HepG2 (cell line): Measurements from ENCODE around the gene AFG1L. TPM values are rescaled to one million over a fixed set of nuclear protein-coding genes. Genes with fewer than 3 reads are reported as not detected.

Experiments used
- FOXA3 ChIP-seq: IDR thresholded peaks from 2 replicates; pipeline ENCODE4 v1.6.1; 2016; ENCODE audit warnings: missing genetic modification reagents, missing compliant biosample characterization
- KDM5B ChIP-seq: sonication (generic); formaldehyde crosslinking; IDR thresholded peaks from 2 replicates; pipeline ENCODE4 v1.4.0; 2020; ENCODE audit warnings: missing genetic modification reagents, mild to moderate bottlenecking, borderline replicate concordance
- NR2C2 ChIP-seq: sonication (generic); formaldehyde crosslinking; IDR thresholded peaks from 2 replicates; pipeline ENCODE4 v1.4.0; 2020; ENCODE audit warnings: missing genetic modification reagents, mild to moderate bottlenecking, moderate library complexity, borderline replicate concordance
- ZNF30 ChIP-seq: sonication (generic); formaldehyde crosslinking; IDR thresholded peaks from 2 replicates; pipeline ENCODE4 v1.5.0; 2020; ENCODE audit warnings: mild to moderate bottlenecking, missing genetic modification reagents
- ZNF331 ChIP-seq: sonication (generic); formaldehyde crosslinking; IDR thresholded peaks from 2 replicates; pipeline ENCODE4 v1.4.0; 2020; ENCODE audit warnings: missing genetic modification reagents
- ZNF460 ChIP-seq: sonication (generic); formaldehyde crosslinking; IDR thresholded peaks from 2 replicates; pipeline ENCODE4 v1.5.1; 2020; ENCODE audit warnings: missing genetic modification reagents, mild to moderate bottlenecking, borderline replicate concordance
- polyA plus RNA-seq, 8 experiments: library from polyadenylated mRNA; depleted of rRNA in 3 of 8; stranded (reverse) in 7 of 8; unstranded in 1 of 8; fragments of >200 nt; fragmentation: Illumina TruSeq in 4 of 8; extraction: Trizol in 4 of 8; gene quantifications; 2 replicates each; pipeline versions ENCODE4 v1.2.1 to v1.2.3, GENCODE V29; 2011 to 2016; ENCODE audit warnings: low read depth in 4 of 8, missing spikeins in 1 of 8, mixed read lengths in 1 of 8; ENCODE audit not compliant: insufficient read depth in 1 of 8
- total RNA-seq, 5 experiments: library from RNA; depleted of rRNA; stranded (reverse); fragments of >200 nt; fragmentation: Illumina TruSeq; extraction: Trizol; gene quantifications; 2 replicates each; pipeline ENCODE4 v1.2.3, GENCODE V29; 2016; ENCODE audit warnings: low read depth in 1 of 5
- TF ChIP-seq, protein P1 (sequence below): sonication (generic); formaldehyde crosslinking; IDR thresholded peaks from 2 replicates; pipeline ENCODE4 v1.8.1; 2022; ENCODE audit warnings: low read depth, mild to moderate bottlenecking, missing genetic modification reagents
- TF ChIP-seq, protein P2 (sequence below): sonication (generic); formaldehyde crosslinking; IDR thresholded peaks from 2 replicates; pipeline ENCODE4 v1.5.1; 2020; ENCODE audit warnings: mild to moderate bottlenecking, missing genetic modification reagents, borderline replicate concordance
- TF ChIP-seq, protein P3 (sequence below): sonication (generic); formaldehyde crosslinking; IDR thresholded peaks from 2 replicates; pipeline ENCODE4 v1.5.1; 2020; ENCODE audit warnings: missing genetic modification reagents, mild to moderate bottlenecking, borderline replicate concordance
- TF ChIP-seq, protein P4 (sequence below): sonication (generic); formaldehyde crosslinking; IDR thresholded peaks from 2 replicates; pipeline ENCODE4 v1.4.0; 2020; ENCODE audit warnings: missing genetic modification reagents
- TF ChIP-seq, protein P5 (sequence below): sonication (generic); formaldehyde crosslinking; IDR thresholded peaks from 2 replicates; pipeline ENCODE4 v1.4.0; 2020; ENCODE audit warnings: missing genetic modification reagents, borderline replicate concordance

Gene AFG1L
- total and polyA plus RNA-seq, 2 of the 13 experiments (the other 11 are each of a cell fraction or from before 2014, with no cell fraction given), result 3.1 to 14.0 TPM

DNA sequence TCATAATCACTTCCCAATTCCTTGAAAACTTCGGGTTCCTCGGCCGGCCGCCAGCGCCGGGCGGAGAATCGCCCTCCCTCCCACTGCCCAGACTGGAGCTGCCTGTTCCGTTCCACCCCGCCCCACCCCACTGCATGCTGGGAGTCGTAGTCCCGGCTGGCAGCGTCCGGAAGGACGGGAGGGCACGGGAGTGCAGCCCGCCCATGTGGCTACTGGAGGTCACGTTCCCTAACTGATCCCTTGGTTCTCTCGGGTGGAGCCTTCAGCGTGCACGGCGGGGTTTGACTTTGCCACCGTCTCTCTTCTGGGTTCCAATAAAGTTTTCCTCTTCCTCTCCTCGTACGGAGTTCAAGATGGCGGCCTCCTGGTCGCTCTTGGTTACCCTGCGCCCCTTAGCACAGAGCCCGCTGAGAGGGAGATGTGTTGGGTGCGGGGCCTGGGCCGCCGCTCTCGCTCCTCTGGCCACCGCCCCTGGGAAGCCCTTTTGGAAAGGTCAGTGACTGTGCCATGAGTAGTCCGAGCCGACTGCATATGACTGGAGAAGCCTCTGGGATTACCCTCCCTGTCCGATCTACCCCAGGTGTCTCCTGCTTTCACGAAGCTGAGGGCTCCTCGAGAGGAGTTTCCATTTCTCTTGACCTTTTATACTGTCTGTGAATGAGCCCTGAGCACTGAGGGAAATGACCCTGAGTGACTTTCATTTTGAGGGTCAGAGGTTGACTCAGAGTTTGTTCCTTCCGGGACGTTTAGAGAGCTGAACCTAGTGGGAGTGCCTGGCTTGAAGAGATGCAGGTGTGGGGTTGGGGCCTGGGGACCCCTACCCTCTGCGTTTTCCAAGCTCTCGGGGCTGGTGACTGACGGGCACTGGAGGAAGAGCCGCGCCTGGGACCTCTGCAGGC, at the start of gene AFG1L (continued):
- TF ChIP-seq, protein P1, sequence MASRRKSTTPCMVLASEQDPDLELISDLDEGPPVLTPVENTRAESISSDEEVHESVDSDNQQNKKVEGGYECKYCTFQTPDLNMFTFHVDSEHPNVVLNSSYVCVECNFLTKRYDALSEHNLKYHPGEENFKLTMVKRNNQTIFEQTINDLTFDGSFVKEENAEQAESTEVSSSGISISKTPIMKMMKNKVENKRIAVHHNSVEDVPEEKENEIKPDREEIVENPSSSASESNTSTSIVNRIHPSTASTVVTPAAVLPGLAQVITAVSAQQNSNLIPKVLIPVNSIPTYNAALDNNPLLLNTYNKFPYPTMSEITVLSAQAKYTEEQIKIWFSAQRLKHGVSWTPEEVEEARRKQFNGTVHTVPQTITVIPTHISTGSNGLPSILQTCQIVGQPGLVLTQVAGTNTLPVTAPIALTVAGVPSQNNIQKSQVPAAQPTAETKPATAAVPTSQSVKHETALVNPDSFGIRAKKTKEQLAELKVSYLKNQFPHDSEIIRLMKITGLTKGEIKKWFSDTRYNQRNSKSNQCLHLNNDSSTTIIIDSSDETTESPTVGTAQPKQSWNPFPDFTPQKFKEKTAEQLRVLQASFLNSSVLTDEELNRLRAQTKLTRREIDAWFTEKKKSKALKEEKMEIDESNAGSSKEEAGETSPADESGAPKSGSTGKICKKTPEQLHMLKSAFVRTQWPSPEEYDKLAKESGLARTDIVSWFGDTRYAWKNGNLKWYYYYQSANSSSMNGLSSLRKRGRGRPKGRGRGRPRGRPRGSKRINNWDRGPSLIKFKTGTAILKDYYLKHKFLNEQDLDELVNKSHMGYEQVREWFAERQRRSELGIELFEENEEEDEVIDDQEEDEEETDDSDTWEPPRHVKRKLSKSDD, result peak; percentile 43; the same call in 1 of the 2 replicates
- TF ChIP-seq NR2C2 (CRISPR knock-in tag) (peak; percentile 94), ZNF30 (CRISPR knock-in tag) (no peak), FOXA3 (CRISPR knock-in tag) (0 out of 2 replicates have a peak, but pooled peaks have one; percentile 33), ZNF460 (CRISPR knock-in tag) (no peak; the same call in 1 of the 2 replicates), KDM5B (CRISPR knock-in tag) (peak; percentile 80), ZNF331 (peak; percentile 35; the same call in 1 of the 2 replicates)
- TF ChIP-seq, protein P2, sequence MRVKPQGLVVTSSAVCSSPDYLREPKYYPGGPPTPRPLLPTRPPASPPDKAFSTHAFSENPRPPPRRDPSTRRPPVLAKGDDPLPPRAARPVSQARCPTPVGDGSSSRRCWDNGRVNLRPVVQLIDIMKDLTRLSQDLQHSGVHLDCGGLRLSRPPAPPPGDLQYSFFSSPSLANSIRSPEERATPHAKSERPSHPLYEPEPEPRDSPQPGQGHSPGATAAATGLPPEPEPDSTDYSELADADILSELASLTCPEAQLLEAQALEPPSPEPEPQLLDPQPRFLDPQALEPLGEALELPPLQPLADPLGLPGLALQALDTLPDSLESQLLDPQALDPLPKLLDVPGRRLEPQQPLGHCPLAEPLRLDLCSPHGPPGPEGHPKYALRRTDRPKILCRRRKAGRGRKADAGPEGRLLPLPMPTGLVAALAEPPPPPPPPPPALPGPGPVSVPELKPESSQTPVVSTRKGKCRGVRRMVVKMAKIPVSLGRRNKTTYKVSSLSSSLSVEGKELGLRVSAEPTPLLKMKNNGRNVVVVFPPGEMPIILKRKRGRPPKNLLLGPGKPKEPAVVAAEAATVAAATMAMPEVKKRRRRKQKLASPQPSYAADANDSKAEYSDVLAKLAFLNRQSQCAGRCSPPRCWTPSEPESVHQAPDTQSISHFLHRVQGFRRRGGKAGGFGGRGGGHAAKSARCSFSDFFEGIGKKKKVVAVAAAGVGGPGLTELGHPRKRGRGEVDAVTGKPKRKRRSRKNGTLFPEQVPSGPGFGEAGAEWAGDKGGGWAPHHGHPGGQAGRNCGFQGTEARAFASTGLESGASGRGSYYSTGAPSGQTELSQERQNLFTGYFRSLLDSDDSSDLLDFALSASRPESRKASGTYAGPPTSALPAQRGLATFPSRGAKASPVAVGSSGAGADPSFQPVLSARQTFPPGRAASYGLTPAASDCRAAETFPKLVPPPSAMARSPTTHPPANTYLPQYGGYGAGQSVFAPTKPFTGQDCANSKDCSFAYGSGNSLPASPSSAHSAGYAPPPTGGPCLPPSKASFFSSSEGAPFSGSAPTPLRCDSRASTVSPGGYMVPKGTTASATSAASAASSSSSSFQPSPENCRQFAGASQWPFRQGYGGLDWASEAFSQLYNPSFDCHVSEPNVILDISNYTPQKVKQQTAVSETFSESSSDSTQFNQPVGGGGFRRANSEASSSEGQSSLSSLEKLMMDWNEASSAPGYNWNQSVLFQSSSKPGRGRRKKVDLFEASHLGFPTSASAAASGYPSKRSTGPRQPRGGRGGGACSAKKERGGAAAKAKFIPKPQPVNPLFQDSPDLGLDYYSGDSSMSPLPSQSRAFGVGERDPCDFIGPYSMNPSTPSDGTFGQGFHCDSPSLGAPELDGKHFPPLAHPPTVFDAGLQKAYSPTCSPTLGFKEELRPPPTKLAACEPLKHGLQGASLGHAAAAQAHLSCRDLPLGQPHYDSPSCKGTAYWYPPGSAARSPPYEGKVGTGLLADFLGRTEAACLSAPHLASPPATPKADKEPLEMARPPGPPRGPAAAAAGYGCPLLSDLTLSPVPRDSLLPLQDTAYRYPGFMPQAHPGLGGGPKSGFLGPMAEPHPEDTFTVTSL (CRISPR knock-in tag), result peak; percentile 56
- TF ChIP-seq, protein P3, sequence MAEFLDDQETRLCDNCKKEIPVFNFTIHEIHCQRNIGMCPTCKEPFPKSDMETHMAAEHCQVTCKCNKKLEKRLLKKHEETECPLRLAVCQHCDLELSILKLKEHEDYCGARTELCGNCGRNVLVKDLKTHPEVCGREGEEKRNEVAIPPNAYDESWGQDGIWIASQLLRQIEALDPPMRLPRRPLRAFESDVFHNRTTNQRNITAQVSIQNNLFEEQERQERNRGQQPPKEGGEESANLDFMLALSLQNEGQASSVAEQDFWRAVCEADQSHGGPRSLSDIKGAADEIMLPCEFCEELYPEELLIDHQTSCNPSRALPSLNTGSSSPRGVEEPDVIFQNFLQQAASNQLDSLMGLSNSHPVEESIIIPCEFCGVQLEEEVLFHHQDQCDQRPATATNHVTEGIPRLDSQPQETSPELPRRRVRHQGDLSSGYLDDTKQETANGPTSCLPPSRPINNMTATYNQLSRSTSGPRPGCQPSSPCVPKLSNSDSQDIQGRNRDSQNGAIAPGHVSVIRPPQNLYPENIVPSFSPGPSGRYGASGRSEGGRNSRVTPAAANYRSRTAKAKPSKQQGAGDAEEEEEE (CRISPR knock-in tag), result no peak
- TF ChIP-seq, protein P4, sequence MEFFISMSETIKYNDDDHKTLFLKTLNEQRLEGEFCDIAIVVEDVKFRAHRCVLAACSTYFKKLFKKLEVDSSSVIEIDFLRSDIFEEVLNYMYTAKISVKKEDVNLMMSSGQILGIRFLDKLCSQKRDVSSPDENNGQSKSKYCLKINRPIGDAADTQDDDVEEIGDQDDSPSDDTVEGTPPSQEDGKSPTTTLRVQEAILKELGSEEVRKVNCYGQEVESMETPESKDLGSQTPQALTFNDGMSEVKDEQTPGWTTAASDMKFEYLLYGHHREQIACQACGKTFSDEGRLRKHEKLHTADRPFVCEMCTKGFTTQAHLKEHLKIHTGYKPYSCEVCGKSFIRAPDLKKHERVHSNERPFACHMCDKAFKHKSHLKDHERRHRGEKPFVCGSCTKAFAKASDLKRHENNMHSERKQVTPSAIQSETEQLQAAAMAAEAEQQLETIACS (CRISPR knock-in tag), result peak; percentile 41; the same call in 1 of the 2 replicates
- TF ChIP-seq, protein P5, sequence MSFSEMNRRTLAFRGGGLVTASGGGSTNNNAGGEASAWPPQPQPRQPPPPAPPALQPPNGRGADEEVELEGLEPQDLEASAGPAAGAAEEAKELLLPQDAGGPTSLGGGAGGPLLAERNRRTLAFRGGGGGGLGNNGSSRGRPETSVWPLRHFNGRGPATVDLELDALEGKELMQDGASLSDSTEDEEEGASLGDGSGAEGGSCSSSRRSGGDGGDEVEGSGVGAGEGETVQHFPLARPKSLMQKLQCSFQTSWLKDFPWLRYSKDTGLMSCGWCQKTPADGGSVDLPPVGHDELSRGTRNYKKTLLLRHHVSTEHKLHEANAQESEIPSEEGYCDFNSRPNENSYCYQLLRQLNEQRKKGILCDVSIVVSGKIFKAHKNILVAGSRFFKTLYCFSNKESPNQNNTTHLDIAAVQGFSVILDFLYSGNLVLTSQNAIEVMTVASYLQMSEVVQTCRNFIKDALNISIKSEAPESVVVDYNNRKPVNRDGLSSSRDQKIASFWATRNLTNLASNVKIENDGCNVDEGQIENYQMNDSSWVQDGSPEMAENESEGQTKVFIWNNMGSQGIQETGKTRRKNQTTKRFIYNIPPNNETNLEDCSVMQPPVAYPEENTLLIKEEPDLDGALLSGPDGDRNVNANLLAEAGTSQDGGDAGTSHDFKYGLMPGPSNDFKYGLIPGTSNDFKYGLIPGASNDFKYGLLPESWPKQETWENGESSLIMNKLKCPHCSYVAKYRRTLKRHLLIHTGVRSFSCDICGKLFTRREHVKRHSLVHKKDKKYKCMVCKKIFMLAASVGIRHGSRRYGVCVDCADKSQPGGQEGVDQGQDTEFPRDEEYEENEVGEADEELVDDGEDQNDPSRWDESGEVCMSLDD (CRISPR knock-in tag), result 0 out of 2 replicates have a peak, but pooled peaks have one; percentile 40
